Naive thymus-derived CD4-positive, alpha-beta T cell (primary cell): ENCODE measurements around the gene GON4L. TPM values are rescaled to one million over a fixed set of nuclear protein-coding genes. Genes with fewer than 3 reads are reported as not detected.
A peak's percentile ranks its signal among the peaks of the same experiment; 100 is the strongest.

Experiments
- ATAC-seq: fragments of 150-1000 bp; cut with Tn5 transposase; 2 replicates; pipeline ENCODE4 v1.10.0; 2021; ENCODE audit warnings: mild to moderate bottlenecking, moderate library complexity
- CTCF ChIA-PET: fragments of 350-600 bp; sonication (Branson Sonifier 250); formaldehyde crosslinking; loops from one replicate; lab custom pipeline; 2021; ENCODE audit warnings: antibody characterized with exemption; lab: Charles Lee
- POLR2A ChIA-PET: fragments of 350-600 bp; sonication (Branson Sonifier 250); formaldehyde crosslinking; loops from one replicate; lab custom pipeline; 2021; ENCODE audit warnings: antibody characterized with exemption, inconsistent platforms; lab: Charles Lee
- DNase-seq, 9 donors: peaks; one replicate each; pipeline versions ENCODE4 v3.0.0 to v3.0.0-alpha.2; 2020 to 2022; ENCODE audit warnings: mixed read lengths in 1 of 9
- H3K27ac ChIP-seq: one replicate; pipeline ENCODE4 v1.7.0; 2013; ENCODE audit warnings: mild to moderate bottlenecking, low read depth, low read length, moderate library complexity
- H3K27me3 ChIP-seq, 2 donors: one replicate each; pipeline ENCODE4 v1.7.0; 2013; ENCODE audit warnings: low read length in 2 of 2, mild to moderate bottlenecking in 2 of 2, moderate library complexity in 2 of 2; ENCODE audit not compliant: control insufficient read depth in 2 of 2, insufficient read depth in 2 of 2
- H3K36me3 ChIP-seq, 3 experiments: 1 replicate in 2 of 3; 2 replicates in 1 of 3; pipeline ENCODE4 v1.7.0; 2013; ENCODE audit warnings: low read length in 3 of 3, mild to moderate bottlenecking in 3 of 3, moderate library complexity in 1 of 3; ENCODE audit not compliant: insufficient read depth in 3 of 3, control insufficient read depth in 2 of 3
- H3K4me1 ChIP-seq, 2 donors: one replicate each; pipeline ENCODE4 v1.7.0; 2013; ENCODE audit warnings: low read length in 2 of 2, mild to moderate bottlenecking in 2 of 2, moderate library complexity in 1 of 2; ENCODE audit not compliant: control insufficient read depth in 2 of 2, insufficient read depth in 2 of 2
- H3K4me3 ChIP-seq: 2 replicates; pipeline ENCODE4 v1.7.0; 2013; ENCODE audit warnings: mild to moderate bottlenecking, low read length
- H3K9me3 ChIP-seq, 3 experiments: 1 replicate in 2 of 3; 2 replicates in 1 of 3; pipeline ENCODE4 v1.7.0; 2013; ENCODE audit warnings: low read length in 3 of 3; ENCODE audit not compliant: control insufficient read depth in 2 of 3
- H3K27ac Mint-ChIP-seq, 9 donors: one replicate each; pipeline ENCODE4 v1.8.0; 2020 to 2022; ENCODE audit warnings: mixed read lengths in 9 of 9, mild to moderate bottlenecking in 8 of 9, moderate library complexity in 5 of 9, inconsistent platforms in 2 of 9
- H3K27me3 Mint-ChIP-seq, 5 donors: one replicate each; pipeline ENCODE4 v1.8.0; 2021 to 2022; ENCODE audit warnings: mixed read lengths in 5 of 5, mild to moderate bottlenecking in 1 of 5
- H3K36me3 Mint-ChIP-seq, 5 donors: one replicate each; pipeline ENCODE4 v1.8.0; 2020 to 2022; ENCODE audit warnings: mixed read lengths in 5 of 5, mild to moderate bottlenecking in 3 of 5, inconsistent platforms in 1 of 5
- H3K4me1 Mint-ChIP-seq, 7 donors: one replicate each; pipeline ENCODE4 v1.8.0; 2020 to 2022; ENCODE audit warnings: mixed read lengths in 7 of 7, mild to moderate bottlenecking in 3 of 7, inconsistent platforms in 1 of 7
- H3K4me3 Mint-ChIP-seq, 10 donors: one replicate each; pipeline ENCODE4 v1.8.0; 2020 to 2022; ENCODE audit warnings: mild to moderate bottlenecking in 10 of 10, mixed read lengths in 10 of 10, moderate library complexity in 6 of 10, inconsistent platforms in 2 of 10
- H3K9me3 Mint-ChIP-seq, 11 donors: one replicate each; pipeline ENCODE4 v1.8.0; 2020 to 2022; ENCODE audit warnings: mixed read lengths in 11 of 11, mild to moderate bottlenecking in 4 of 11, inconsistent platforms in 1 of 11, moderate library complexity in 1 of 11
- intact Hi-C, 2 donors: fragments of 100-400 bp; cut with micrococcal nuclease; formaldehyde crosslinking; loops; one replicate each; pipeline ENCODE4 v1.15.1; 2023
- polyA plus RNA-seq, 2 donors: library from polyadenylated mRNA; unstranded; fragments of 300-500 nt; fragmentation: Illumina TruSeq; gene quantifications; one replicate each; pipeline ENCODE4 v1.2.3, GENCODE V29; 2021
- total RNA-seq, 6 experiments: library from RNA in 5 of 6; stranded (reverse) in 5 of 6; gene quantifications; 1 replicate in 5 of 6; 2 replicates in 1 of 6; pipeline ENCODE4 v1.2.3 and lab custom pipeline; 2021 to 2026

GON4L gene
- 100 to 1,000 TPM in 4 of 5 experiments, 10 to 100 TPM in 1; 87.2 to 138 (median 106) TPM for total RNA-seq
- 10 to 100 TPM; 25.4 to 40.5 TPM for polyA plus RNA-seq
- 179 reads per million, percentile 92 among the genes with 10 or more reads in this experiment for total RNA-seq (lab: John Stamatoyannopoulos, UW)

- Mint-ChIP-seq H3K27me3 (peaks cover 0 to 18% (median 5%) of the 10 kb centered on the region in 5 donors), H3K36me3 (peaks cover 0 to 25% (median 13%) of the 10 kb centered on the region in 5 donors), H3K9me3 (no peaks in the 10 kb centered on the region), H3K4me1 (peaks cover 3 to 59% (median 51%) of the 10 kb centered on the region in 7 donors), H3K27ac (peak within 1 kb of the TSS; percentile 94 to 99 (median 98)), H3K4me3 (peak within 1 kb of the TSS; percentile 95 to 99 (median 98))
- Histone ChIP-seq H3K4me1 (peaks cover 18 to 25% of the 10 kb centered on the region in 2 donors), H3K4me3 (peak within 1 kb of the TSS; percentile 90), H3K27ac (peak within 1 kb of the TSS; percentile 90), H3K36me3 (peaks cover 0 to 27% (median 0%) of the 10 kb centered on the region in 3 experiments), H3K9me3 (no peaks in the 10 kb centered on the region), H3K27me3 (no peaks in the 10 kb centered on the region)
- intact Hi-C loops, result loop anchor here (1.0 to 10.0 kb wide), 14 partner anchors 36 to 1934 kb away; partner anchors contain the start of genes CLK2 (in 2 of the 2), ADAR (in 1 of the 2), ASH1L (in 1 of the 2) and CRTC2 (in 1 of the 2)
- POLR2A ChIA-PET, result interaction anchor here (0.6 to 1.1 kb wide), 8 partner anchors 10 to 909 kb away, joined by 3 to 7 read pairs (median 3); partner anchors contain the start of genes ENTREP3 and KHDC4
- peak; percentile 70 to 91 (median 86) for DNase-seq
- ATAC-seq, result peak; percentile 74
- CTCF ChIA-PET, result interaction anchor here (1.2 kb wide), 1 partner anchor 104 kb away, joined by 3 read pairs; no protein-coding TSS in a partner anchor
Measured at GRCh38 chr1:155856975-155857930, at the start of gene GON4L. TSS of gene GON4L (minus strand) at chr1:155857214. CDS start at chr1:155853780, 3,434 bp downstream.

GRCh38 chr1:155904261-155904660 lies 47.2 kb upstream of the GON4L start:
- no peaks in the 10 kb centered on the region for H3K9me3 Mint-ChIP-seq
- no peak for DNase-seq
- H3K27me3 Mint-ChIP-seq, result no peaks in the 10 kb centered on the region
- no peak for ATAC-seq
- no peak overlapping the region for H3K27ac Mint-ChIP-seq
- intact Hi-C loops, result no loop called here
- Histone ChIP-seq H3K9me3 (no peaks in the 10 kb centered on the region), H3K27me3 (no peaks in the 10 kb centered on the region), H3K4me3 (no peak overlapping the region), H3K4me1 (no peaks in the 10 kb centered on the region), H3K27ac (no peak overlapping the region), H3K36me3 (peaks cover 24 to 70% (median 32%) of the 10 kb centered on the region in 3 experiments)
- ChIA-PET POLR2A (no interaction called here), CTCF (interaction anchor here (0.6 kb wide), 1 partner anchor 149 kb away, joined by 3 read pairs; the partner anchor contains the start of gene UBQLN4)
- H3K4me1 Mint-ChIP-seq, result peaks cover 3 to 20% (median 5%) of the 10 kb centered on the region in 7 donors
- H3K4me3 Mint-ChIP-seq, result no peak overlapping the region
- peaks cover 10 to 28% (median 15%) of the 10 kb centered on the region in 5 donors for H3K36me3 Mint-ChIP-seq

GRCh38 chr1:155900161-155900560 lies 43.1 kb upstream of the GON4L start:
- intact Hi-C loops, result no loop called here
- no peak for ATAC-seq
- no peaks in the 10 kb centered on the region for H3K9me3 Mint-ChIP-seq
- H3K27me3 Mint-ChIP-seq, result no peaks in the 10 kb centered on the region
- no peak for DNase-seq
- H3K36me3 ChIP-seq, result peaks cover 27 to 70% (median 32%) of the 10 kb centered on the region in 3 experiments
- H3K4me3 ChIP-seq, result no peak overlapping the region
- H3K4me1 Mint-ChIP-seq, result peaks cover 3 to 9% (median 5%) of the 10 kb centered on the region in 7 donors
- H3K4me3 Mint-ChIP-seq, result no peak overlapping the region
- H3K4me1 ChIP-seq, result no peaks in the 10 kb centered on the region
- no peaks in the 10 kb centered on the region for H3K9me3 ChIP-seq
- H3K27me3 ChIP-seq, result no peaks in the 10 kb centered on the region
- ChIA-PET POLR2A (no interaction called here), CTCF (no interaction called here)
- peak overlapping the region in 1 of 9 donors; percentile 4 for H3K27ac Mint-ChIP-seq
- no peak overlapping the region for H3K27ac ChIP-seq
- H3K36me3 Mint-ChIP-seq, result peaks cover 10 to 34% (median 25%) of the 10 kb centered on the region in 5 donors

- POLR2A ChIA-PET, result interaction anchor here (0.8 kb wide), 1 partner anchor 25 kb away, joined by 4 read pairs; no protein-coding TSS in a partner anchor
- CTCF ChIA-PET, result no interaction called here
- Mint-ChIP-seq H3K4me1 (peaks cover 2 to 9% (median 5%) of the 10 kb centered on the region in 7 donors), H3K27ac (peak overlapping the region in 1 of 9 donors; percentile 11), H3K36me3 (peaks cover 9 to 34% (median 24%) of the 10 kb centered on the region in 5 donors), H3K27me3 (no peaks in the 10 kb centered on the region), H3K4me3 (no peak overlapping the region), H3K9me3 (no peaks in the 10 kb centered on the region)
- Histone ChIP-seq H3K27ac (no peak overlapping the region), H3K4me3 (no peak overlapping the region), H3K9me3 (no peaks in the 10 kb centered on the region), H3K4me1 (no peaks in the 10 kb centered on the region), H3K36me3 (peaks cover 22 to 65% (median 27%) of the 10 kb centered on the region in 3 experiments), H3K27me3 (no peaks in the 10 kb centered on the region)
- intact Hi-C loops, result no loop called here
- DNase-seq (no peak), ATAC-seq (no peak)
Measured at GRCh38 chr1:155899683-155900082, 42.7 kb upstream of the GON4L start.

GRCh38 chr1:155898888-155899287 lies 41.9 kb upstream of the GON4L start:
- no peak for ATAC-seq
- POLR2A ChIA-PET, result interaction anchor here (0.6 to 0.8 kb wide), 4 partner anchors 10 to 157 kb away, joined by 3 to 5 read pairs (median 4); no protein-coding TSS in a partner anchor
- H3K36me3 Mint-ChIP-seq, result peaks cover 5 to 26% (median 19%) of the 10 kb centered on the region in 5 donors
- CTCF ChIA-PET, result no interaction called here
- H3K4me3 Mint-ChIP-seq, result no peak overlapping the region
- H3K27me3 Mint-ChIP-seq, result no peaks in the 10 kb centered on the region
- no peak for DNase-seq
- H3K9me3 ChIP-seq, result no peaks in the 10 kb centered on the region
- H3K4me1 Mint-ChIP-seq, result peaks cover 0 to 8% (median 5%) of the 10 kb centered on the region in 7 donors
- intact Hi-C loops, result no loop called here
- no peaks in the 10 kb centered on the region for H3K27me3 ChIP-seq
- no peaks in the 10 kb centered on the region for H3K9me3 Mint-ChIP-seq
- H3K27ac Mint-ChIP-seq, result peak overlapping the region in 3 of 9 donors; percentile 21 to 62 (median 49)
- H3K36me3 ChIP-seq, result peaks cover 17 to 57% (median 19%) of the 10 kb centered on the region in 3 experiments
- no peak overlapping the region for H3K27ac ChIP-seq
- H3K4me3 ChIP-seq, result no peak overlapping the region
- peaks cover 0 to 3% of the 10 kb centered on the region in 2 donors for H3K4me1 ChIP-seq

- Mint-ChIP-seq H3K27me3 (no peaks in the 10 kb centered on the region), H3K9me3 (no peaks in the 10 kb centered on the region), H3K4me3 (no peak overlapping the region), H3K4me1 (peaks cover 7 to 19% (median 16%) of the 10 kb centered on the region in 7 donors), H3K27ac (peak overlapping the region in 4 of 9 donors; percentile 38 to 72 (median 54)), H3K36me3 (peaks cover 5 to 26% (median 19%) of the 10 kb centered on the region in 5 donors)
- H3K9me3 ChIP-seq, result no peaks in the 10 kb centered on the region
- intact Hi-C loops, result no loop called here
- H3K4me3 ChIP-seq, result no peak overlapping the region
- POLR2A ChIA-PET, result no interaction called here
- peaks cover 14 to 49% (median 18%) of the 10 kb centered on the region in 3 experiments for H3K36me3 ChIP-seq
- ATAC-seq (no peak), DNase-seq (no peak)
- CTCF ChIA-PET, result no interaction called here
- peaks cover 4 to 13% of the 10 kb centered on the region in 2 donors for H3K4me1 ChIP-seq
- no peak overlapping the region for H3K27ac ChIP-seq
- no peaks in the 10 kb centered on the region for H3K27me3 ChIP-seq
Measured at GRCh38 chr1:155897746-155898145, 40.7 kb upstream of the GON4L start.
